ENCODE measurements around the gene ZXDC. TPM values are rescaled to one million over a fixed set of nuclear protein-coding genes. Genes with fewer than 3 reads are reported as not detected.

ZXDC gene
- polyA plus RNA-seq, 1 donor (not counting 4 experiments of a cell fraction or from before 2014, with no cell fraction given), result 10.7 TPM

- H2AFZ ChIP-seq (ENCODE audit: control insufficient read depth, low read length), result no peak overlapping the region
- peaks cover 14% of the 10 kb centered on the region for H3K4me1 ChIP-seq (ENCODE audit: control insufficient read depth, extremely low read depth, insufficient read depth, low read length)
- H3K9me3 ChIP-seq (ENCODE audit: control insufficient read depth, low read depth, low read length), result no peaks in the 10 kb centered on the region
- dilution Hi-C loops (cut with MboI; ENCODE audit: extremely low pct_ligation_motif_present, low sequenced_read_pairs), result no loop called here
- H3K9me1 ChIP-seq (ENCODE audit: control insufficient read depth, extremely low read depth, insufficient read depth, low read length), result no peaks in the 10 kb centered on the region
- FAIRE-seq (no peak), DNase-seq (ENCODE audit: low read depth, low spot score) (no peak)
- no peak overlapping the region for H3K4me2 ChIP-seq (ENCODE audit: control insufficient read depth, extremely low read depth, insufficient read depth, low read depth, low read length)
- H3K27me3 ChIP-seq (ENCODE audit: control insufficient read depth, extremely low read depth, insufficient read depth, low read length), result peaks cover 12% of the 10 kb centered on the region
- no peaks in the 10 kb centered on the region for H3K79me2 ChIP-seq (ENCODE audit: control insufficient read depth, insufficient read depth, low read length)
- TF ChIP-seq CTCF (optimal IDR thresholded peaks at IDR 0.05 in 1 of 3, IDR thresholded peaks at IDR 0.05 in 1 of 3, conservative IDR thresholded peaks at IDR 0.05 in 1 of 3; ENCODE audit: extremely low read depth in 1 of 3, insufficient read depth in 2 of 3, low read length in 3 of 3) (no peak), EZH2 (IDR thresholded peaks at IDR 0.05; ENCODE audit: low read length) (no peak)
- no peaks in the 10 kb centered on the region for H3K36me3 ChIP-seq (ENCODE audit: control insufficient read depth in 2 of 2, extremely low read depth in 1 of 2, insufficient read depth in 2 of 2, low read length in 2 of 2)
- no peaks in the 10 kb centered on the region for H4K20me1 ChIP-seq (ENCODE audit: control insufficient read depth, extremely low read depth, insufficient read depth, low read length)
- no peak overlapping the region for H3K27ac ChIP-seq (ENCODE audit: control insufficient read depth, insufficient read depth, low read length)
- H3K9ac ChIP-seq (ENCODE audit: control insufficient read depth, extremely low read depth, insufficient read depth, low read length), result no peak overlapping the region
- no peak overlapping the region for H3K4me3 ChIP-seq (ENCODE audit: control insufficient read depth in 2 of 3, extremely low read depth in 1 of 3, insufficient read depth in 2 of 3, low read depth in 1 of 3, low read length in 3 of 3)
These were observed 13.3 kb upstream of the ZXDC start for GRCh38 chr3:126488886-126489569.

- dilution Hi-C loops (cut with MboI; ENCODE audit: extremely low pct_ligation_motif_present, low sequenced_read_pairs), result no loop called here
These were observed 12.5 kb upstream of the ZXDC start for GRCh38 chr3:126488185-126488584.

More at GRCh38 chr3:126488185-126488584, 12.5 kb upstream of the ZXDC start:
- Histone ChIP-seq H3K27me3 (ENCODE audit: control insufficient read depth, extremely low read depth, insufficient read depth, low read length) (peaks cover 12% of the 10 kb centered on the region), H3K9me3 (ENCODE audit: control insufficient read depth, low read depth, low read length) (no peaks in the 10 kb centered on the region), H3K4me1 (ENCODE audit: control insufficient read depth, extremely low read depth, insufficient read depth, low read length) (peaks cover 14% of the 10 kb centered on the region), H3K4me3 (ENCODE audit: control insufficient read depth in 2 of 3, extremely low read depth in 1 of 3, insufficient read depth in 2 of 3, low read depth in 1 of 3, low read length in 3 of 3) (no peak overlapping the region), H3K36me3 (ENCODE audit: control insufficient read depth in 2 of 2, extremely low read depth in 1 of 2, insufficient read depth in 2 of 2, low read length in 2 of 2) (no peaks in the 10 kb centered on the region), H3K4me2 (ENCODE audit: control insufficient read depth, extremely low read depth, insufficient read depth, low read depth, low read length) (no peak overlapping the region), H3K9ac (ENCODE audit: control insufficient read depth, extremely low read depth, insufficient read depth, low read length) (no peak overlapping the region), H2AFZ (ENCODE audit: control insufficient read depth, low read length) (no peak overlapping the region), H4K20me1 (ENCODE audit: control insufficient read depth, extremely low read depth, insufficient read depth, low read length) (no peaks in the 10 kb centered on the region), H3K79me2 (ENCODE audit: control insufficient read depth, insufficient read depth, low read length) (no peaks in the 10 kb centered on the region), H3K27ac (ENCODE audit: control insufficient read depth, insufficient read depth, low read length) (no peak overlapping the region), H3K9me1 (ENCODE audit: control insufficient read depth, extremely low read depth, insufficient read depth, low read length) (no peaks in the 10 kb centered on the region)
- FAIRE-seq (no peak), DNase-seq (ENCODE audit: low read depth, low spot score) (no peak)
- no peak for TF ChIP-seq EZH2 (IDR thresholded peaks at IDR 0.05; ENCODE audit: low read length)
- TF ChIP-seq CTCF (optimal IDR thresholded peaks at IDR 0.05 in 1 of 3, IDR thresholded peaks at IDR 0.05 in 1 of 3, conservative IDR thresholded peaks at IDR 0.05 in 1 of 3; ENCODE audit: extremely low read depth in 1 of 3, insufficient read depth in 2 of 3, low read length in 3 of 3), result no peak

Data from keratinocyte (primary cell).